ENCODE data around the gene LEPROT.
A peak's percentile ranks its signal among the peaks of the same experiment; 100 is the strongest.
"Not testable (repeated sequence)": the region's sequence is repeated elsewhere in the genome, so short reads cannot be mapped to it uniquely, and the experiment has no call there.

Gene LEPROT, protein sequence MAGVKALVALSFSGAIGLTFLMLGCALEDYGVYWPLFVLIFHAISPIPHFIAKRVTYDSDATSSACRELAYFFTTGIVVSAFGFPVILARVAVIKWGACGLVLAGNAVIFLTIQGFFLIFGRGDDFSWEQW

DNA sequence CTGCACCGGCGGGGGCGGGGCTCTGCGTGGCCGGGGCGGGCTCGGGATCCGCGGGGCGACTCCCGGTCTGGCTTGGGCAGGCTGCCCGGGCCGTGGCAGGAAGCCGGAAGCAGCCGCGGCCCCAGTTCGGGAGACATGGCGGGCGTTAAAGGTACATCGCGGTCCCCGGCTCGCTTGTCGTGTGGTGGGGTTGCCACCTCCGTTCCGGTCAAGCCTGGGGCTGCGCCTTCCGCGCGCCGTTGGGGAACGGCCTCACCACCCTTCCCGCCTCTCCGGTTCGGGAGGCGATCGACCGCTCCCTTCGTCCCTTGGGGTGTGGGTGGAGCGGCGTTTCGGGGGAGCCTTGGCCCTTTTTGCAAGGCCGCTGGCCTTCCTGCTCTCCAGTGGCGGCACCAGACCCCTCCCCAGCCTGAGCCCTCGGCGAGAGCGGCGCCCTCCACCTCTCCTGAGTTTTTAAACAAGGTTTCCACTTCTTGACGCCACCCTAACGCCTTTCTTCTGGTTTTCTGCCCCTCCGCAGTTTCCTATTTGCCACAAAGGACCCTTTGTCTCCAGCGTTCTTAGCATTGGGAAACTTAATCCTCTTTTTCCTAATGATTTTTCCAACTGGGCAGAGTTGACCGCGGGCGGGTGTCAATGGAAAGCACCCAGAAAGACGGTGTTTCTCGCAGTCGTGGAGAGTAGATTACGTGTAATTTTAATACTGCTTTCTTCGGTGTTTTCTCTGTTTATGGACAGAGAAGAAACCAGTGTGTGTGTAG lies at the start of gene LEPROT, which contains the start of gene LEPR:
Gene LEPROT (plus strand): TSS at position 79 of the 761 bp plus-strand sequence. CDS start 57 bp downstream, at position 136.
Gene LEPR (plus strand): TSS at position 79 of the 761 bp plus-strand sequence. CDS start 144,898 bp downstream, outside the sequence.
- no peak for DNase-seq (ENCODE audit: low spot score)

GRCh38 chr1:65371544-65371943 lies 48.9 kb upstream of the LEPROT start:
- no peak for DNase-seq (ENCODE audit: low spot score)

GRCh38 chr1:65372557-65372956 lies 47.9 kb upstream of the LEPROT start:
- peak; percentile 39 for DNase-seq (ENCODE audit: low spot score)

DNA sequence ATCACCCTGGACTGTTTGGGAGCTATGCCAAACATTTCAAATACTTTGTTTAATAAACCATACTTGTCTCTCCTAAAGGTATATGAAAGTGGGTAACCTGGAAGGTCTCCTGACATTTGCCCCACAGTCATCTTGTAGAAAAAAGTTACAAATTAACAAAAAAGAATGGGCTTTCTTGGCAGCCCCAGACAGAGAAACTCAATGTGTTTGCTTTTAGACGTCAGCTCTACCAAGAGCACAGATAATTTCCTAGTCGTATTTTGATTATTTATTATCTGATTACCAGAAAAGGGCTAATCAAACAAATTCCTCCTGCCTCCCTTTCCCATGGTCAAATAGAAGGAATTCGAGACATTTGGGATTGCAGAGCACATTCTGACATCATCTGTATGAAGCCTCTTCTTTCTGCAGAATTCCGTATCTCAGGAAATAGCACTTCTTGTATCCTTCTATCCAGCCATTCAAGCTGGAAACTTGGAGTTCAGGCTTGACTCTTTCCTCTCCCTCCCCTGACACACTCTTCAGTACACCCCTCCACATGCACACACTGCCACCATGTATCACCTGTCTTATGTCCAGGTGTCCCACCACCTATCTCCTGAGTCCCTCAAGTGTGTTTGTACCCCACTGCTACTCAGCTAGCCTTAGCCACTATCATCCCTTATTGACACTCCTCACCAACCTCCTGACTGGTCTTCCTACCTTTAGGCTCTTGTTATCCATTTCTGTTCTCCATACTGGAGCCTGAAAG lies 42.8 kb upstream of the LEPROT start:
- no peak for DNase-seq (ENCODE audit: low spot score)

- no peak for DNase-seq (ENCODE audit: low spot score)
Observed at GRCh38 chr1:65378247-65378946, 42.1 kb upstream of the LEPROT start.

GRCh38 chr1:65384426-65384825 lies 36.0 kb upstream of the LEPROT start:
- not testable (repeated sequence) for DNase-seq (ENCODE audit: low spot score)

DNA sequence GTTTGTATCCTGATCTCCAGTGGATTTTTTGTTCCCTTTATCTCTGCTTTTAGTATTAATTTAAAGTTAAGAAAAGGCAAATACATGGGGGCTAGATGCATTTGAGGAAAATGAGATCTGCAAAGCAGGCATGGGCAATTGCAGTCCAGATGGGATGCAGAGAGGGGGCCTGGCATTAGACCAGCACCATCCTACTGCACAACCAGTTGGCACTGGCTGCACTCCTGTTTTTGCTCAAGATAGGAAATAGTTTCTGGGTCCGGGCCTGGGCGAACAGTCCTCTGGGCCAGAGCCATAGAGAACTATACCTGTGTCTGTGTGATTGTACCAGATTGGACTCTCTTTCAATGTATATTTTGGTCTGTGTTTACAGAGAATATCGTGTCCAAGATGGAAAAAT lies 34.0 kb upstream of the LEPROT start:
- DNase-seq (ENCODE audit: low spot score) = no peak

DNA sequence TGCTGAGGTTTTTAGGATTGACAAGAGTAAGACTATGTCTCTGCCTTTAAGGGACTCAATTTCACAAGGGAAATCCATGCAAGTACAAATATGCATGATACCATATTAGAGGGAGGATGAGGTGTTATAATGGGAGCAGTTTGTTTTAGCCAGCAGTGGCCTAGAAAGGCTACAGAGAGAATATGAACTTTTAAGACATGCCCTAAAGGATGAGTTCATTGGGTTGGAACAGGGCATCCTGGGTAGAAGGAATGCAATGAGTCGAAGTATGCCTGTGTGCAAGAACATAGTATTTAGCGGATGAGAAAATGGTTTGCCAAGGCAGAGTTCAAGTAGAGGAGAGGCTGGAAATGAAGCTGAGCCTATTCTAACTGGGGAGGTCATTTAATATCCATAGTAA lies 32.6 kb upstream of the LEPROT start:
- DNase-seq (ENCODE audit: low spot score) = no peak

DNA sequence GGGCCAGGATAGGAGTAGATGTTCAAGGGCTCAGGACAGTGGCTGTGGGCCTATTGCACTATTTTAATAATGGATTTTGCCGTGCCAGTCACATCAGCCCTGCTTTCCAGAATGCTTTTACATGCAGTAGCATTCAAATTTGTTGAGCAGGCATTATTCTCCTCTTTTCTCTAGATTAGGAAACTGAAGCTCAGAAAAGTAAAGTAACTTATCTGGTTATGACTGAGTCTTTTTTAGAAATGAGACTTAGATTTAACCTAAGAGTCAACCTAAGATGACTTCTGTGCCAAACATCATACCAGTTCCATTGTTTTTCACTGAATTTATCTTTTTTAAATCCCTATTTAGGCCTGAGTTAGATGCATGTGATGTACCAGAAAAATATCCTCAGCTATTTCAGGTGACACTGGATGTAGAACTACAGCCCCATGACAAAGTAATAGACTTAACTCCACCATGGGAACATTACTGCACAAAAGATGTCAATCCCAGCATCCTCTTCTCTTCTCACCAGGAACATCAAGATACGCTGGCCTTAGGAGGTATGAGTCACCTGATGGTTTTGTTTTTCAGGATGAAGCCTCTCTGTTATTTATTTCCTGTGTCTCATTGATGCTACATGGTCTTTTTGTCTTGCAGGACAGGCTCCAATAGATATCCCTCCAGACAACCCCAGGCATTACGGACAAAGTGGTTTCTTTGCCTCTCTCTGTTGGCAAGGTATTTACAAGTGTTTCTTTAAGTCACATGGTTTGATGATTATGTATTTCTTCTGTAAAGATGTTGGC lies 31.4 kb upstream of the LEPROT start:
- DNase-seq (ENCODE audit: low spot score) = no peak

DNA sequence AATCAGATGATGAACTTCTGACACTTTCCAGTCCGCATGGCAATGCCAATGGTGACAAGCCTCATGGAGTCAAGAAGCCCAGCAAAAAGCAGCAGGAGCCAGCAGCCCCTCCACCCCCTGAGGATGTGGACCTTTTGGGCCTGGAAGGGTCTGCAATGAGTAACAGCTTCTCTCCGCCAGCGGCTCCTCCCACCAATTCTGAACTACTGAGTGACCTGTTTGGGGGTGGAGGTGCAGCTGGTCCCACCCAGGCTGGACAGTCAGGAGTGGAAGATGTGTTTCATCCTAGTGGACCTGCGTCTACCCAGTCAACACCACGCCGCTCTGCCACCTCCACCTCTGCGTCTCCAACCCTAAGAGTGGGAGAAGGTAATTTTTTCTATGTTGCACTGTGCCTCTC lies 28.0 kb upstream of the LEPROT start:
- no peak for DNase-seq (ENCODE audit: low spot score)

DNA sequence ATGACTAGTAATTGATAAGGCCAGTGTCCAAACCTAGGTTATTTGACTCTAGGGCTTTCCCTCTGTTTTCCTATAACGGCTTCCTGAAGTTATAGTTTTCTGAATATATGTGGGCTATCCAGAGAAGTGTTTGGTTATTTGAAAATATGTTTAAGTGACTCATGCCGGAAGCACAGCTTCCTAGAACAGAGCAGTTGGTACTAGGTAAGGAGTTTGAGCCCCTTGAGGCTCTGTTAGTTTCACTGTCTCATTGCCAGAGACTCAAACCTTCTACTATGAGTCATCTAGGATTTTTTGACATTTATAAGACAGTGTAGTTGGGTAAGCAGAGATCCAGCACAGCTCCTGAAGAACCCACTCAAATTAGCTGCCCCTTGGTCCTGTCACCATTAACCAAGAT lies 27.1 kb upstream of the LEPROT start:
- peak; percentile 20 for DNase-seq (ENCODE audit: low spot score)

DNA sequence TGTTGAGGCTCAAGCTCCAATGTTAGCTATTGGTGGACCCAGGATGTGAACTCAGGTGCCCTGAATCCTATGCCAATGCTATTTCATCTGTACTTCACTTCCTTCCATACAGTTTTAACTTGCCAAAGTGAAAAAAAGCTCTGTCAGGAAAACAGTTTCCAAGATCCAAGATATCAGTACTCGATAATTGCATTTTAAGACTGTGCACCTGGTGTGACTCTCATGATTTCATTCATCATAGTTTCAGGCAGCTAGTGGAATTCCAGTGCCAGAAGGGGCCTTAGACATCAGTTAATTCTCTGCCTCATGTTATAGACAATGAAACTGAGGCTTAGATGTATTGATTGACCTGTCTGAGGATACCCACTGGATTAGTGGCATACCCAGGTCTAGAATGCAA lies 26.5 kb upstream of the LEPROT start:
- DNase-seq (ENCODE audit: low spot score) = no peak

GRCh38 chr1:65395887-65396612 lies 24.4 kb upstream of the LEPROT start:
- DNase-seq (ENCODE audit: low spot score) = peak; percentile 46

DNA sequence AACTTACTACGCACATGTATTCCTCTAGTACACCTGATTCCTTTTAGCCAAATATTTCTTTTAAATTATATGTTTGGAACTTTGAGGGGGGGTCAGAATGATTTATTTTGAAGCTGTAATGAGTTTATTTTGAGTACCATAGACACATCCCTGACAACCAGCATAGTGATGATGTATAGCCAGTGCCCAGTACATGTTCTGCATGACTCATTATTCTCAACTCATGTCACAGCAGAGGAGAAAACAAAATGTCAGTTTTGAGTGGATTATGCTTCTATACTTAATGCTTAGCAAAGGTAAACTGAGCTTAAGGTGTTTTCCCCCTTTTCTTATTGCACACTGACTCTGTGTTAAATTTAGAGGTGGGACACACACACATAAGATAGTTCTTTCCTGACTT lies 22.4 kb upstream of the LEPROT start:
- DNase-seq (ENCODE audit: low spot score) = no peak

GRCh38 chr1:65399003-65399402 lies 21.5 kb upstream of the LEPROT start:
- no peak for DNase-seq (ENCODE audit: low spot score)

DNA sequence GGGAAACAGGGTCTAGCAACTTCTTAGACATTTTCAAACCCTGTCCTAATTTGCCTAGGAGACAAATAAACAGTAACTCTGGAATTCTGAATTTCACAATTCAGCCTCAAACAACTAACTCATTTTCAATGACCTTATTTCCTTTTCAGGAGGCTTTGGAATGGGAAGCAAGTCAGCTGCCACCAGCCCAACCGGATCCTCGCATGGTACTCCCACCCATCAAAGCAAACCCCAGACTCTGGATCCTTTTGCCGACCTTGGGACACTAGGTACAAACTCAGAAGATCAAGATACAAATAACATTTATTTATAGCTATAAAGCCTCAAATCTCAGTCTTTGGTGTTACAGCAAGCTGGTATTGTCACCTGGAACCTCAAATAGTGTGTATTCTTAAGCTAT lies 18.9 kb upstream of the LEPROT start:
- DNase-seq (ENCODE audit: low spot score) = no peak

DNA sequence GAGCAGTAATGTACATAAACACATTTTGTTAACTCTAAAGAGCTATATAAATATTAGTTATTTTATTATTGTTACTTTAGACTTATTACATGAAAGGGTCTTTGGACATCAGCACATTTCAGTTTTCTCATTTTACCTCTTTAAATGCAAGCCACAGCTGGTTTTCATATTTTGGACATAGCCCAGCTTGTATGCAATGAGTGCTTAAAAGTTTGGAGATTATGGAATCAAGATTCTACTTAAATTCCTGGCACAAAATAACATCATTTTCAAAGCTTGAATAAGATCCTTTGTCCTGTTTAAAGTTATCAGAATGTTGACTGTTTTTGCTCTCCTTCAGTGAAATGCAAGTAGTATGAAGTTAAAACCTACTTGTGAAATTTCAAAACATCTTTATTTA lies 15.5 kb upstream of the LEPROT start:
- DNase-seq (ENCODE audit: low spot score) = no peak

GRCh38 chr1:65407877-65408276 lies 12.6 kb upstream of the LEPROT start:
- no peak for DNase-seq (ENCODE audit: low spot score)

DNA sequence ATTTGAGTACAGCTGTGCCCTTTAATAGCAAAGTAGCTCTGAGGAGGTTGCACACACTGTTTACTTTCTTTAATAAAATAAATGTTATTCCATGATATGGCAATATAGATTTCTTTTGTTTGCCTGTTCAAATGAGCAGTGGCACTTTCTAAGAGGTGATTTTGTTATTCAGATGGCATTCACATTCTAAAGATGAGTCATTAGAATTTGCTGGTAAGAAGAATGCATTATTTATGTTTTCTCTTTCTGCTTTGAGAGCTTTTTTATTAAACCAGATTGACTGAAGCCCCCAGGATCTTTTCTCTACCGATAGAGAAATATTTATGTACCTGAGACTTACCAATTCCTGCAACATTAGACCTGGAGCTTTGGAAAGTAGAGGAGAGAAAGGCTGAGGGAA lies 11.2 kb upstream of the LEPROT start:
- DNase-seq (ENCODE audit: low spot score) = no peak

GRCh38 chr1:65409816-65410326 lies 10.6 kb upstream of the LEPROT start:
- no peak for DNase-seq (ENCODE audit: low spot score)
